Measurements from ENCODE around the gene RAD51B.

RAD51B gene

GRCh38 chr14:68260121-68260520 lies 440.5 kb downstream of the RAD51B start:
- DNase-seq, result no peak

GRCh38 chr14:68261092-68261842 lies 441.7 kb downstream of the RAD51B start:
- DNase-seq, result no peak

GRCh38 chr14:68262567-68262966 lies 443.0 kb downstream of the RAD51B start:
- DNase-seq, result no peak

DNA sequence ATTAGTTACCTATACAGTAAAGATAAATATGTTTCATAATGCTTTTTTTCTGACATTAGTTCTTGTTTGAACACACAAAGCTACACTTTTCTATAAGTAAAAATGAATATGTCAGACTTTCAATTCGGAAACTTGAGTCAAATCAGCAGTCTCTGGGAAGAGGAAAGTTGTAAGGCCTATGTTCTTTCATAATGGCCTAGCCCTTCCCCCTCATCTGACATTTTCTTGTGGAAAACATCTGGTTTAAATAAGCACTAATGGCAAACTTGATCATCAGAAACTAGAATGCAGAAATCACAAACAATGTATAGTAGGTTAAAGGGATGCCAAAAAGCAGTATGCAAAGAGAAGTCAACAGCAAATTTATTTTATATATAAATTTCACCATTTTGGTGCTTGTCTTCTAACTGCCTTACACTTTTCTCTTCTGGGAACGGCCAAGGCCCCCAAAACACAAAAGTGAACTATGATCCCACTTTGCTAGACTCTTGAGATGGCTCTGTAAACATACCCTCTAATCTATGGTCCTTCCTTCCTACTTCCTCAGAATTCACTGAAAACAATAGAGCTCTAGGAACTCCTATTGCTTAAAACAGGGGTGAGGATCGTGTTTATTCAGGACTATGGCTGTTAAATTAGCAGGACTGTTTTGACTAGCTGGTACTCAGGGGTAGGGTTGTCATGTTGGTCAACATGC lies 444.1 kb downstream of the RAD51B start:
- no peak for DNase-seq

DNA sequence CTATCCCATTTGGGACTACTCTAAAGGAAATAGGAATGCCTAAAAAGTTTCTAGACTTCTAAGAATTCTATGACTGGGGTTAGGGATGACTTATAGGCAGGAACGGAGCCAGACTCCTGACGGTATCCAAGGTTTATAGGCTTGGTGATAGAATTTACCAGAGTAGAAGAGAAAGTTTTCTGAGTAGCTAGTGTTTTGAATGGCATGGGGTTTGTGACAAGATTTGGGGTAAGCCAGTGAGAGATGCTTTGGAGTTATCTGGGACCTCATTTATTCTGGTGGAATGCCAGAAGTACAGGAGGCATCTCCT lies 444.6 kb downstream of the RAD51B start:
- no peak for DNase-seq

- no peak for DNase-seq
Measured at GRCh38 chr14:68266998-68267397, 447.4 kb downstream of the RAD51B start.

DNA sequence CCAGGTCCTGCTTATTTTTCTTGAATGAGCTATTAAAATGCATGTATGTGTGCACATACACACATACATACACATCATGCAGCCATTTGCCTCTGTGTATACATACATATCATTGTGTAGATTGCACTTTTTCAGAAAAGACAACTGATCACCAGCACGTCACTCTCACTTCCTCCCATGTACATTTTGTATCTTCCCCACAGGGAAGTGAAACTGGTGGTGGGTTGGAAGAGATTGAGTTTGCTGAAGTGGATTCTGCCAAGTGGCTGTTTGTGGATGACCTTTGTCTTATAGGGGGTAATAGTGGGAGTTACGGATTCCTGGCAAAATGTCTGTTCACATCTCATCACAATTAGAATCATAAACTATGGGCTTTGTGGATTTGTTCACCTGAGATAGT lies 448.6 kb downstream of the RAD51B start:
- DNase-seq, result no peak

DNA sequence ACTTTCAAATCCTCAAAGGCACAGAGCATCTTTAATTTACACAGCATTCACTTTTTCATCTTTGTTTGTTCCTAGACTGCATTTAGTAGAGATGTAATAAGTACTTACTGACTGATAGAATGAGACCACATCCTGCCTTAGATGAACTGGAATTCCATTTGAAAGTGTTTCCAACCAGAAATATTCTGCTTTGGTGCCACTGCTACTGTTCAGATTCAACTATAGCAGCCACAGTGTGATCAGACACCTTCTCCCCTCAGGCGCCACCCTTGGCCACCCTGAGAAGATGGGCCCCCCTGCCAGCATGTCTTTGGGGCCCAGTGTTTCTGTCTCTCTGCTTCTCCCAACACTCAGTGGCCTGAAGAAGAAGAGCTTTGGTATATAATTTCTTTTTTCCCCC lies 449.1 kb downstream of the RAD51B start:
- no peak for DNase-seq

GRCh38 chr14:68269136-68269927 lies 449.8 kb downstream of the RAD51B start:
- DNase-seq, result no peak

DNA sequence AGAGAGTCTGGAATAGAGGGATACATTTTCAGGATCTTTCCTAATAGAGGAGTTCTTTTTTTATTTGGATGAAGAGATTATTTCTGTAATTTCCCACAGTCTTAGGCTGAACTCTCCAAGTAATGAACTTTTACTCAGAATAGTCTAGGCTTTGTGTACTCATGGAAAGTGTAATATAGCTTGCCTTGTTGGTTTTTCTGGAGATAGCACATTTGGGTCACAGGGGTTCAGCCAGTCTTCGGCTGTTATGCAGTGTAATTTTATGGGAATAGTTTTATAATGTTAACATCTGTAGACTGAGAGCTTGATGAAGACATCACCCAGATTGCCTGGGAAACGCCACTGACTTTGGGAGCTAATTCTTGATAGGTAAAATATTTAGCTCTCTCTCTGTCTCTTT lies 450.8 kb downstream of the RAD51B start:
- DNase-seq, result no peak

- DNase-seq, result no peak
Measured at GRCh38 chr14:68271913-68272391, 452.4 kb downstream of the RAD51B start.

DNA sequence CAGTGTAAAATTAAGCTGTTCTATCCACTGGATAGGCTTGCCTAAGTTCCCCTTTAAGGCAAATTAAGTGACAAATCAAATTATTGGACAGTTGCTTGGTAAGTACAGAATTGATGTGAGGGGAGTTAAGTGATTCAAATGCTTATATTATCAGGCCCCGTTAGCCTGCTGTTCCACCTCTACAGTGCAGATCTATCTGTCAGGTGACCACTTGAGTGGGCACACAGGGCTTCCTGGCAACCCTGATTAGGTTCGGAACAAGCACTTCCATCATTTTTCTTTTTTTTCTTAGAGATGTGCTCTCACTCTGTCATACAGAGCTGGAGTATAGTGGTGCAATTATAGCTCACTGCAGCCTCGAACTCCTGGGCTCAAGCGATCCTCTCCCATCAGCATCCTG lies 453.8 kb downstream of the RAD51B start:
- no peak for DNase-seq

GRCh38 chr14:68274725-68275124 lies 455.1 kb downstream of the RAD51B start:
- no peak for DNase-seq

DNA sequence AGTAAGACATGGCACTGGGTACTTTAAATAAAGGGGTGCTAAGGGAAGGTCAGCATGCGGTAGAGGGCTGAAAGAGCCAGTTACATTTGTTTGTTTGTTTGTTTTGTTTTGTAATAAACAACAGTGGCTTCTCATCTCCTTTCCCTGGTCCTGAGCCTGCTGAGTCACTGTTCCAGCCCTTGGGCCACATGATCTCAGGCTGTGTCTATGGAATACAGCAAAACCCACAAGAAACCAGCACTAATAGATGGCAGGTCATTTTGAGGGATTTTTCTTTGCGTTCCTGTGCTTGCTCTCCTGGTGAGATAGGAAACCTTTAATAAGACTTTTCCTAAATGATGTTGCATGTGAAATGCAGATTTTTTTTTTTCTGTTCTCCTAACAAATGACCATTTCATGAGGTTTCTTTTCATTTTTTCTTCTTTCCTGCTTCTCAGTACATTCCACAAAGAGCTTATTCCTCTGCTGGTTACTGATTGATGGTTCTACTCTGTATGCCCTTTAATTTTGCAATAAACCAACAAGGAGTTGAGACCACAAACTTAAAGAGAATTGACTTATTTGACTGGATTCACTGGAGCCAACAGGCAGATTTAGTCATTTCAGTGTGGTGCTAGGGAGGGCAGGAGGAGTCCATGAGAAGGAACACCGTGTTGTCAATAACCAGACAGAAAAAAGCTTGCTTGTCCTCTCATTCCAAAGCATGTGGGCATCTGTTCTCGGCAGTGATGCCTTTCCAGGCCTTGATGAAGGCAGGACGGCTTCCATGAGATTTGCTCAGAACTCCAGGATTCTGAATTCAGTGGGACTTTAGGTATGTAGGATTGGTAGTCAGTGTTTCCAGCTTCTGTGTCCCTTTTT lies 459.2 kb downstream of the RAD51B start:
- no peak for DNase-seq

DNA sequence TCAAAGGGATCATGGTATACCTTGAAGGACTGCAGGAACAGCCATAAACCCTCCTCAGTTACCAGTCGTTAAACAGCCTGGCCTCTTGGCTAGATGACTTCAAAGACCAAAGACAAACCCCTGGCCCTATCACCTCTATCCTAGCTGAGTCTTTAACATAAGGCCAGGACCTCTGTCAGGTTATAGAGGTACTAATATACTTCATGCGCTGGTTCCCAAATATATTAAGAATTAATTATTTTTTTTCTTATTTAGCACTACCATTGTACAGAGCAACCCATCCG lies 459.8 kb downstream of the RAD51B start:
- DNase-seq, result no peak

DNA sequence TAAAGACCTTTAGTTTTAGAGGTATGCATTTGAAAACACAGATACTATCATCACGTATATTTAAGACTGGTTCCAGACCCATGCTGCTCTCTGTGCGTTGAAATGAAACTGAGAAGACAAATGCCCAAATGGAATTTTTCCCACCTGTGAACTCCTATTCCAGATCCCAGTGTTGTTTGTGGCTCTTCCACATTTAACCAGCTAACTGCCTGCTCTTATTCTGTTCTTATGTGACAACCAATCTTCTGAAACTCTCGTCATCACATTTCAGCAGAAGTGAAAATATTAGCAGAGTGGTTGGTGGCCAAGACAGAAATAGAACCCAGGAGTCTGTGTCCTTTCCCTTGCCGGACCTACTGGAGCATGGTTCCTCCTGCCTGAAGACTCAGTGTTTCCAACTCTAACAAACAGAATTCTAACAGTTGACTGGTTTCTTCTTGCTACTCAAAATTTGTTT lies 460.2 kb downstream of the RAD51B start:
- DNase-seq, result no peak

DNA sequence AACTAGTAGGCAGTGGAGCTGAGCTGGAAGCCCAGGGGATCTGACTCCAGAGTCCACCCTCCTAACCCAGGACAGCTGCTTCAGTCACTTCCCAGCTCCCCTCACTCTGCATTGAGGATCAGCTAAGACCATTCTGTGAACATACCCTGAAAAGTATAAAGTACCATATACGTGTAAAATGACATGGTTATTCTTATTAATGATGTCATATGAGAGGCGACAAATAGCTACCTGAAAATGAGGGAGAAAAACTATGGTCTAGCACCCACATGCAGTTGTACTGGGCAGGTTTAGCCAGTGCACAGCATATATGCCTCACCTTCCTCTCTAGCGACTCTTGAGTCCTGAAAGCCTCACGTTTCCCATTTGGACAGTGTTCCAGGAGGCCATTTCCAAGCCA lies 461.9 kb downstream of the RAD51B start:
- no peak for DNase-seq

DNA sequence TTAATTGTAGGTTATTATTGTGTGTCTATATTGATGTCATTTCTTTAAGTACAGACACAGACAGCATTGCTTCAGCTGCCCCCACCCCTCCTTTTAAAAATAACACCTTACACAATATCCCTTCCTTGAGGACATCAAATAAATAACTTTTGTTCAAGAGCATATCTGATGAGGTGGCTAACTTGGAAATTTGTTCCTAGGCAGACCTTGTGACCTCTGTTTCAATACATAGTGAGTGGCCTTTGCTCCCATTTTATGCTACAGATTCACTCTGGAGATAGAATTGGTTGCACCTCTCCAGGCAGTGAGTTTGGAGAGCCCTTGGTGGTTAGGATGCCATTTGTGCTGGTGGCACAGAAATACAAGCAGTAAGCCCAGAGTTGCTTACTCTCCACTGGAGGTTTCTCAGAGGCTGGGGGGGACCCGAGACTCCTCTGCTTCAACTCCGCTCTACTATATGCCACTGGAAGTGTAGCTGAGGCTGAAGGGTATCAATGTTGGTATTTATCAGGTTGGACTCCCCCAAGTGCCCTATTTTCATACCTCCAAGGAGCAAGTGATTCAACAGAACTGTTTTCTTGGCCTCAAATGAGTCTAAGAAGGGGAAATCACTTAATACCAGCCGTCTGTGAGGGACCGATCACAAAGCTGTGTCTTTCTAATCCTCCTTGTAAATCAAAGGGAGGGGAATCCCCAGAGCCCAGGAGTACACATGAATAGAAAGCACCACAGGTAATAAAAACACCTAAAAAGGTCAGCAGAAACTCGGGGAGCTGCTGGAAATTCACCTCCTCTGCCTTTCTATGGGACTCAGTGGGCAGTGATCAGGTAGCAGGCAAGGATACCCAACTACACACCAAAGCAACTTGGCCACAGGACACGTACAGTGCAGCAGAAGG lies 463.1 kb downstream of the RAD51B start:
- DNase-seq, result peak; percentile 35

- peak; percentile 28 for DNase-seq
Measured at GRCh38 chr14:68283378-68284123, 464.0 kb downstream of the RAD51B start.

DNA sequence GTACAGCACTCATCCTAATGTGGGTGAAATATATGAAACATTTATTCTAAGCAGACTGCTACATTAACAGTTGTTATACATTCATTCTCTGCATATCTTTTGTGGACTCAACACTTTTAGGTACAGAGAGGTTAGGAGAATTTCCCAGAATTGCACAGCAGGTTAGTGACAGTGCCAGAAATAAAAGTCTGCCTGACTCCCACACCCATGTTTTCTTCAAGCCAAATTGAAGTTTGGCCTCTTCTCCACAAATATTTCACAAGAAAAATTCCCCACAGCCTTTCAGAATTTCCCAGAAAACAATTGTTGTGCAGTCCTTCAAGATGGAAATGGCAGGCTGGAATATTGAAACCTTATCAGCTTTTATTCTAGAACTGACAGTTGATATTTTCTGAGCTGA lies 464.8 kb downstream of the RAD51B start:
- no peak for DNase-seq

- DNase-seq, result no peak
Measured at GRCh38 chr14:68284834-68285233, 465.3 kb downstream of the RAD51B start.

All from stimulated activated CD4-positive, alpha-beta T cell treated with anti-CD3 and anti-CD28 coated beads, Interleukin-1b, Interleukin-23, amount 100 ng/mL, for 48 hours (primary cell).